Endometrium (tissue), 2 donors: ENCODE data around the gene MYO16.

Experiments
- FAIRE-seq: peaks from 2 replicates; lab custom pipeline; 2012; peaks lifted over from hg19 to GRCh38; lab: Jason Lieb, UNC
- donor health status: control.
- donor health status: control.

Gene MYO16

DNA sequence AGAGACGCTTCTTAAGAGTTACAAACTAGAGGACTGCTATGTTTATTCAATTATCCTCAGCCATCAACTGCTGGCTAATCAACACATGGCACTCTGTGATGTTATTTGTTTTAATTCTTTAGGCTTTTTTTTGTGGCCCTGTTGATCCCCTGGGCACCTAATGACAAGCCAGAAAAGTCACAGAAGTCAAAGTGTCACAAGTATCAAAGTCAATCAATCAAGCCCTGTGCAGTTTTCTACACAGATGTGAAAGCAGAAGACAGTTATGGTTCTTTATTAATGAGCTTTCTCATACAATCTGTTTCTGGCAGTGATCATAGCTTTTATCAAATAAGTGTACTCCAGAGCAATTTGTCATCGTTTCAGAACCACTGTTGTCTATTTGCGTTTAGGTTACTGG lies 34.3 kb downstream of the MYO16 start:
- no peak for FAIRE-seq

DNA sequence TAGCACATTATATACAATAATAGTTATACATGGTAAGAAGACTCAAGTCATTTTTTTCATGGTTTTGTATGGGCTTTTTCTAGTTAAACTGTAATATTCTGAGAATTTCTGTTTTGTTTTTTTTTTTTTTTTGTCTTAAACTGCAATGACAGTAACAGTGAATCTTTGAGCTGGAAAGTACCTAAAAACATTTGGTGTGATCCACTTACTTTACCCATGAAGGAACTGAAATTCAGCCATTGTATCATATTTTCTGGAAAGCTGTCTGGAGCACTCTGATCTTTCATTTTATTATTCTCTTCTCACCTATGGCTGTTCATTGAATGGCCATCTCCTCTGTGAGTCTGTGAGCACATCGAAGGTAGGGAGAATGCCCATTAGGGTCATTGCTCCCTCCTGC lies 37.8 kb downstream of the MYO16 start:
- no peak for FAIRE-seq

DNA sequence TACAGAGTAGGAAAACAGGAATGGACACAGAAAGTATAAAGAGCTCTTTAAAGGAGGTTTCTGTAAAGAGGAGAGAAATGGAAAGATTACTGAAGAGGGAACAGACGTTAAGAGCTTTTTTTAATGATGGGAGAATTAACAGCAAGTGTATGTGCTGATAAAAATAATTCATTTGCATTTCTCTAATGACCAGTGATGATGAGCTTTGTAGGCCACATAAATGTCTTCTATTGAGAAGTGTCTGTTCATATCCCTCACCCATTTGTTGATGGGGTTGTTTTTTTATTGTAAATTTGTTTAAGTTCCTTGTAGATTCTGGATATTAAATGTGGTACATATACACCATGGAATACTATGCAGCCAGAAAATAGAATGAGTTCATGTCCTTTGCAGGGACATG lies 40.0 kb downstream of the MYO16 start:
- FAIRE-seq, result no peak

DNA sequence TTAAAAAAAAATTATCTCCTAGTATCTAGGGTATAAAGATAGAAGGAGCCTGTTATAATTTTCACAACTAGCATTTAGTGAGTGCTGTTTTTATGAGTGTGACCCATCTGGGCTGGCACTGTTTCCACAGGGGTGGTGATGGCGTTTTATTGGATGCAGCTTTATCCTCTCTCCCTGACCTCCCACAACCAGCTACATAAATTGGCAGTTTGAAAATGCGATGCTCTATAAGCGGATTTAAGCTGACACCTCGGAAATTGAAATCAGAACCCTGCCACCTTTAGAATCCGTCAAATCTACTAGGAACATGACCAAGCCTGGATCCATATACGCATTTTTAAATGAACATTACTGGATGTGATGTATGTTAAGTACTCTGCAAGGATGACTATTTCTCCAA lies 44.9 kb downstream of the MYO16 start:
- FAIRE-seq, result no peak

DNA sequence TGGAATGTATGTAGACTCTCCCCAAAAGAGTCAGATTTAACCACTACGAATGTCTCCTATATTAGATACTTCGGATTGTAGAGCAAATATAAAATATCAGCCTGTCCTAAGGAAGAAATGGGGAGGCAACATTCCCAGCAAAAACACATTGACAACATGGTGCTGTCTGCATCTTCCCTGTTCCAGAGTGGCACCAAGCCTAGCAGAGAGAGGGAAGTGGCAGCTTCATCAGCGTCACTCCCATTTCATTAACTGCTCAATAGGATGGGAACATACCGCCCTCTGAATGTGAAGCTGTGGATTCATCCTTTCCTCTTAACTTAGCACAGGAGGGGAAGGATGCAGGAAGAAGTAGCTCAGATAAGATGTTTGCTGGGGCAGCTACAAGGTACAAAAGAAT lies 45.4 kb downstream of the MYO16 start:
- FAIRE-seq, result no peak

DNA sequence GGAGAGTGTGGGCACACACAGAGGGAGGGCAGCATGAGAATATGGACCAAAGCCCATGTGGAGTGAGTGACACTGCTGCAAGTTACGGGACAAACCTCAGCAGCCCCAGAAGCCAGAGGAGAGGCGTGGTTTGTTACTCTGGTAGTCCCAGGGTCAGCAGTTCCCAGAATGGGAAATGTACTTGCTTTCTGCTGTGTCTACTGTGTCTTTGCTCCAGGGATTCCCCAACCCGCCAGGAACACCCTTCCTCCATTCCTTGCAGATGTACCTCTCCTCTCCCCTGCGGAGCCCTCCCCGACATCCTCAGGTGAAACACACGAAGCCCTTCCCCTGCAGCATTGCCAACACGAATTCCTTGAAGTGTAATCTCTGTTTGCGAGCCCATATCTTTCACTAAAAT lies 47.2 kb downstream of the MYO16 start:
- no peak for FAIRE-seq

DNA sequence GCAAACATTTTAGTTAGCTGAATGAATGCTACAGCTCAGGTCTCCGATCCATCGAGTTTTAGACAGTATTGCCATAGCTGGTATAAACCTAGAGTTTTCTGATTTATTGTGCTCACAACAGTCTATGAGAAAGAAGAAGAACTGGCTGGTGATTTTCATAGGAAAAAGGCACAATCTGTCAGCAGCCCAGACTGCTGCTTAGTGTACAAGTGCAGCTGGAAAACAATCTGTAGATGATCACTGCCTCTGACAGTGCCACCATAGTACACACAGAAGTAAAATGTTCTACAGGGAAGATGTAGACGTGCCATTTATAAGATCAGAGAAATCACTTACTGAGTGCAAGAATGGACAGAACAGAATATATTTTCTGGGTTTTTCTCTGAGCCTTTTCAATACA lies 48.4 kb downstream of the MYO16 start:
- FAIRE-seq, result no peak

DNA sequence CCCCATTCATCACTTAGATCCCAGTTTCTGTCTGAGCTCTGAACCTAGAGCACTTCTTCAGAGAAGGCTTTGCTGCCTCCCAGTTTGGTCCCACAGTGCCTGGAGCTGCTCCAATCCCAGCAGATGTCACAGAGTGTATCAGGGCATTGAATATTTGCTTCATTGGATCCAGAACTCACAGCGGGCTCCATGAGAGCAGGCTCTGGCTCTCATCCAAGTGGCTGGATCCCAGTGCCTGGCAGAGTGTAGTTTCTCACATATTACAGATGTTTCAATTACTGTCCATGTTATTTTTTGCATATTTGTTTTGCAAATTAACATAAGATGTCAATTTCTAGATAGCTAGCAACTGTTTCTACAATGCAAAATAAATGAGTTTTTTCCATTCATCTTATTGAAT lies 50.6 kb downstream of the MYO16 start:
- FAIRE-seq, result no peak

DNA sequence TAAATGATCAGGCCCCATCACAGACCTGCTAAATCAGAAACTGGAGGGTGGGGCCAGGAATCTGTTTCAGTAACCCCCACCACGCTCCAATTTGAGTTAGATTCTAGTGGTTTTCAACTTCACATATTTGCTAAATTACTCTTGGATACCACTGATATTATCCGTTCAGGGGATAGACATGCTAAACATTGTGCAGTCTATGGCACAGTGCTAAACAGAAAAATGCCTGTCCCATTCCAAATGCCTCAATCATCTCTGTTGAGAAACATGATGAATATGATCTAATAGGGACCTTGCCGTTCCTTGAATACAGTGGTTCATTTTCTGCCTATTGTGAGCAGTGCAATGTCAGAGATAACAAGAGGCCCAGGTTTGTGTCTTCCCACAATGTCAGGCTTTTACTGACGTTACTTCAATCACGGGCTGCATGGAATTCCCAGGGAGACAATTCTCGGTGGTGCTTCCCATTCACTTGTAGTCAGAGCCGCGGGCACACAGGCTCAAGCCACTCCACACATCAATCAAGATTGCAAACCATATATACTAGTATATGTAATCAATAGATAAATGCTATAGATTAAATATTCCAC lies 52.7 kb downstream of the MYO16 start:
- FAIRE-seq, result no peak

DNA sequence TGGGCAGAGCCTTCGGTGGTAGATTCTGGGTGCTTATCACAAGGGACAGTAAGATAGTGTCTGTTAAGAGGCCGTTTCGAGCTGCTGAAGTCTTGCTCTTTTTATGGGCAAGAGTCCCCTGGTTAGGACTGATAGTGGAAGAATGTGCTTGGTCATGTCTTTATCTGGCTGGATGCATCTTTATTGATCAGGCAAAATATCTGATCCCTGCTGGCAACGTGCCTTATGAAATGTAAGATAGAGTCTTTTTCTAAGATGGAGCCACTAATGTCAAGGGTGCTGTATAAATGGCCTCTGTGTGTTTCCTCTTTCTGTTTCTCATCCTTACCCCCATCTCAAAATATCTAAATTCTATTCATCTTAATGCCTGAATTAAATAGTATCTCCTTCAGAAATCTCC lies 53.3 kb downstream of the MYO16 start:
- FAIRE-seq, result no peak

DNA sequence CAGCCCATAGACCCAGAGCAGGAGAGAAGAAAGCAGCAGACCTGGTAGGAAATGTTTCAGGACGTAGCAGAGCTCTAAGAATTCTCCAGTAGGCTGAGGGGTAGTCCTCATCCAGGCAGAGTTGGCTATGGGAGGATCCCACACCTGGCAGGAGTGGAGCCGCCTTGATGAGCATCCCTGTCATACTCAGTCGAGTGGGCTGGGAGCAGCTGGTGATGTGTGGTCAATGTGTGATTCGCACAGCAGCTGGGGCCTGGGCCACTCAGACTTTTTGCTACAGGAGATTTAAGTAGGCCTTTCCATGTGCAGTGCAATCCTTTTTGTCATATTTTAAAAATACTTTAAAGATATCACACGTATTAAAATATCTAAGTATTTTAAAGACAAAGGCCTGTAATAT lies 56.6 kb downstream of the MYO16 start:
- no peak for FAIRE-seq

DNA sequence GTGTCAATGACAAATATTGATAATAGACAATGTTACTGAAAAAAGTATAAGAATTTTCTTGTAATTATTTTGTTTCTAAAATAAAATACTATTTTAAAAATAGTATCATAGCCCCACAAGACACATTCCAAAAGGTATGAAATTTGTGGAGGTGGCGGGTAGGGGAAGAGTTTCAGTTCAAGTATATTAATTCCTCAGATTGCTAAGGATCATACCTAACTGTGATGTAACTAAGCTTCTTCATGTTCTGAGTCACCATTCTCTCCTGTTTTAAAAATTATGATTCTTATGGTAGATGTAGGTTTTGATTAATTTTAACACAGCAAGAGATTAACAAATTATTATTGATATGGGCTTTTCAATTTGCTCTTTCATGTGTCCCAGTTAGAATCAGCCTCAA lies 61.3 kb downstream of the MYO16 start:
- FAIRE-seq, result no peak

DNA sequence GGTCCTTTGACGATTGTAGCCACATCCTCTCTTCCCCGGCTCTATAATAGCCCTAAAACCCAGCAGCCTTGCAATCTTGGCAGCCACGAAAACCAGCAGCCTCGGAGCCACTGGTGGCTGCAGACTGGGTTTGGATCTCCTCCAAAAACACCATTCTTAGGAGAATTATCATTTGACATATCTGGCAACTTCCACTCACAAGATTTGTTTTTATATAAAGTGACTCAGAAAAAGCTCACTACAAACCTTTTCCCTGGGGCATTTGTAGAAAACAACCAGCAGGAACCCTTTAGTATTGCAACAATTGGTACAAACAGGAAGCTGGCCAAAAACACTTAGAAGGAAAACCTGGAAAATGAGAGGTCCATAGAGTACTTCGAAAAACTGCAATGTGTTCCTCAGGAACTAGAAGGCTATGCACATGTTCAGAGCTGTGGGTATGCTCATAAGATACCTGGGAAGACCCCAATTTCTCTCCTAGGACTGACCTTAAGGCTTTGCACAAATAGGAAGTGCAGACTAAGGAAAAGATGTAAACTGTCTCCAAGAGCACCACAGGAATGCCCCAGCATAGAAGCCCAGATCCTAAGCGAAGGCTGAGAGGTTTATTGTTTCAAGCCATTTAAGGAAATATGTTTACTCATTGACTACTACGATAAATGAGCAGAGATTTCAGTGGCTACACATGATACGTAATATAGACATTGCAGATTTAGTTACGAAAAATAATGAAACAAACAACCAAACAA lies 71.2 kb downstream of the MYO16 start:
- no peak for FAIRE-seq

DNA sequence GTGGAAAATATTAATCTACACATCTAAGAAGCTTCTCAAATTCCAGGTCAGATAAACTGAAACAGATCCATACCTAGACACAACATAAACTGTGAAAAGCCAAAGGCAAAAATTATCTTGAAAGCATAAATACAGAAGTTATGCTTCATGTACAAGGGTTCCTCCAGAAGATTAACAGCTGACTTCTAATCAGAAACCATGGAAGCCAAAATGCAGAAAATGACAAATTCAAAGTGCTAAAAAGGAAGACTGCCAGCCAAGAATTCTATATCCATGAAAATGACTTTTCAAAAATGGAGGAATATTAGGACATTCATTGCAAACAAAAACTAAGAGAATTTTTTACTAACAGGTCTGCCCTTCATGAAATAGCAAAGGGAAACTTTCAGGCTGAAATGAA lies 72.8 kb downstream of the MYO16 start:
- no peak for FAIRE-seq

DNA sequence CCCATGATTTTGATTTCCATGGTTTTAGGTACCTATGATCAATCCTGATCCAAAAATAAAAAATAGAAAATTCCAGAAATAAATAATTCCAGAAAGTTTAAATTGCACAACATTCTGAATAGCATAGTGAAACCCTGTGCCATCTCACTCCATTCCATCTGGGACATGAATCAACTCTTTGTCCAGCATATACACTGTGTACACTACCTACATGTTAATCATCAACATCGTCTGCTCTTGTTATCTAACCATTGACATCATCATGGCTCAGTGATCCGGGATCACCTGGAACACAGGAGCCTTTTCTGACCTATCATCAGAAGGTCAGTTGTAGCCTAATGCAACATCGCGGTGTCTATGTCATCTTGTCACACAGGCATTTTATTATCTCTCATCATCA lies 75.6 kb downstream of the MYO16 start:
- no peak for FAIRE-seq

DNA sequence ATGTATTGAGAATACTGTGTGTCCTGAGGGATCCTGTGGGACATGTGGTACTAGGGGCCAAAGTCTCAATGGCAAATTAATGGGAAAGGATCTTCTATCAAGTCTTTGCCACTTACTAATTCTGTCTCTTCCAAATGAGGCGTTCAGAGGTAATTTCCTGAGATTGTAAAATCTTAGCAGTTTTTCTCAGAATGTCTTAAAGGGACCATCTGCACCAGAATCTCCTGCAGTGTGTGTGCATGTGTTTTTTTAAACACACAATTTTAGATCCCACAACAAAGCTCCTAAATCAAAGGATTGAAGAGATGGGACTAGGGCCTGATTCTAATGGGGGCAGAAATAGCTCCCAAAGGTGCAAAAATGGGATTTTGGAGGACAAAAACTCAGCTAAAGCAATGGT lies 78.2 kb downstream of the MYO16 start:
- FAIRE-seq, result no peak

DNA sequence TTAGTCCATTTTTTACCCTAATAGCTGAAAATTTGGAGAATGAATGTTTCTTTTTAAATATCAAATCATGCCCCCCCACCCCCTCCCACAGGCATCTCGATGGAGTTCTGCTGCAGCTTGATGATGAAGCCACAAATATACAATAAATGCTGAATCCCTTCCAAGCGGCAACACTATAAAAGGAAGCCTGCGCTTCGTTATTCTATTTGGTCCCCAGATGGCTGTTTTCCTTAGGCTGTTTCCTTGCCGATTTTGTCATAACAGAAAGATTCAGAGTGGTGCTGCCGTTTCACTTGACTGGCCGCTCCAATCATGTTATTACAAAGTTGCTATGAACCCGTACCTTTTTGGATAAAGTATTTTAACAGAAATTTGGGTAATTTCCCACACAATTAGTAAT lies 79.5 kb downstream of the MYO16 start:
- no peak for FAIRE-seq

DNA sequence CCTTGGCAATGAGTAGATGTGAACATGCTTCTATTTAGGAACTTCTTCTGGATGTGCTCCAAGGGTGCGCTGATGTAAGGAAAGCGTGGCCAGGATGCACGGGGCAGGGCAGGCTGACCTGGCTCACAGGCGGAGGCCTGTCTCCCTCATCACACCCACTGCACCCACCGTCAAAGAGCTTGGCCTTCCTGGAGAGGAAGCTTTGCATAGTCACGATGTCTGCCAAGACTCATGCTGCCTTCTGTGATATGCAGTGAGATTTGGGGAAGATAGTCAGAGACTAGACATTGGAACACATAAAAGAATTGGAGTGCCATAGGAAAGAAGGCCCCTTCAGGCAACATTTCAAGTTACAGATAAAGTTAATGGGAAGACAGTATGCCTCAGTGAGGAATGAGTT lies 82.0 kb downstream of the MYO16 start:
- no peak for FAIRE-seq

DNA sequence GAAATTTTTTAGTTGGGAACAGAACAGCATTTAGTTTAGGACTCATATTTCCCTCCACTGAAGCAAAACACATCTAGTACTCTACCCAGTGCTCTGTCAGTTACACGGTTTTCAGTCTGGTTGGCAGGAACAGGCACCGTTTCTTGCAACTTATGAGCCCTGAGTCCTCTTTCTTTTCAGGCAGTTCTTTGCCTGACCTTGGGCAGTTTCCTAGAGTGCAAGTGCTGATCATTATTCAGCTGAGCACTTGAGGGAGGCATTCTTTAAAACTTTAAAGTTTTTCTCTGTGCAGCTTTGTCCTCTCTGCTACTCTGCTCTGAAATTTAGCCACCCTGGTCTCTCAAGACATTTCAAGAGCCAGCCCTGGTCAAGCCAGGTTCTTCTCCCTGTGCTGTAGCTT lies 96.1 kb downstream of the MYO16 start:
- no peak for FAIRE-seq

DNA sequence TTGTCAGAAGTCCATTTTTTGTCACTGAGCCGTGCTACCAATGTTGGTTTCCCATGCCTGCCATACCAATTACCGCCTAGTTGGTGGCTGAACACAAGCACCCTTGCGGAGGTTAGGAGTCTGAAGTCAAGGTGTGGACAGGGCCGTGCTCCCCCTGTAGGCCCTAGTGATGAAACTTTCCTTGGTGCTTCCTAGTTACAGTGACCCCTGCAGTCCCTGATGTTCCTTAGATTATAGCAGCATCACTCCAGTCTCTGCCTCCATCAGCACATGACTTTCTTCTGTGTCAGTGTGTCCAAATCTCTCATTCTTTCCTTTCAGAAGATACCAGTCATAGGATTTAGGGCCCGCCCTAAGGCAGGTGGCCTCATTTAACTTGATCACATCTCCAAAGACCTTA lies 99.0 kb downstream of the MYO16 start:
- FAIRE-seq, result no peak

DNA sequence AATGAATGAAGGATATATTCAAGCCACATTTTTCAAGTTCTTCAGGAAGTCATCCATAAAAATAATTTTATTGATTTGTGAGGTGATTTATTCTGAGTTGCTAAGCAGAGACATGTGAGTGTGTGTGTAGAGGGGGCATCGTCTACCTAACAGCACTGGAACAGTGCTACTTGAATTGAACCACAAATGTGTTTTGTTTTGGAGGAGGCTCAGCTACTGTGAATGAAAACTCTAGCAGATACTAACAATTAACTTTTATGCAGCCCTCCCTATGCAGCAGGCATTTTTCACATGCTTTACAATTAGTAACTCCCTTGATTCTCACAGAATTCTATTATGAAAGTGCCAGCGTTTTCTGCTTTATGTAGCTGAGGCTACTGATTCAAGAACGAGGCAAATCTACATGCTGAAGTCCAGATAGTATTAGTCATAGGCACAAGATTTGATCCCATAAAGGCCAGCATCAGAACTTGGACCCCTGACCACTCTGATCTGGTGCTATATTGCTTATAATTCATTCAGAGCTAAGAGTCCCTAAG lies 103.7 kb downstream of the MYO16 start:
- FAIRE-seq, result no peak

DNA sequence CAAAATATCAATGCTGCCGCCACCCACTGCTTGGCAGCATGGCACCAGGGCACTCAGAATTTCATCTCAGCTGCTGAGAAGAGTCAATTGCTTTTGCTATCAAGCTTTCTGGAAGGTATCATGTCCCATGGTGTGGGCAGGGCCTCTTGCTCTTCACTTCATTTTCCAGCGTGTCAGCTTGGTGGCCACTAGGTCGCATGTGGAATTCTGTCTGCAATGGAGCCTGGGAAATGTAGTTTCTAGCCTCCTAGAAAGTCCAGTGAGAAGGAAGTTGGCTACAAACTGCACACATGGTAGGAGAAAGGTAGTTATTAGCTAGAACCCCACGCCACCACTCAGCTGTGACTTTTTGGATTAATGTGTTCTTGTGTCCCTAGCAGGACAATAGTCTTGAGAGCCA lies 105.3 kb downstream of the MYO16 start:
- FAIRE-seq, result no peak

DNA sequence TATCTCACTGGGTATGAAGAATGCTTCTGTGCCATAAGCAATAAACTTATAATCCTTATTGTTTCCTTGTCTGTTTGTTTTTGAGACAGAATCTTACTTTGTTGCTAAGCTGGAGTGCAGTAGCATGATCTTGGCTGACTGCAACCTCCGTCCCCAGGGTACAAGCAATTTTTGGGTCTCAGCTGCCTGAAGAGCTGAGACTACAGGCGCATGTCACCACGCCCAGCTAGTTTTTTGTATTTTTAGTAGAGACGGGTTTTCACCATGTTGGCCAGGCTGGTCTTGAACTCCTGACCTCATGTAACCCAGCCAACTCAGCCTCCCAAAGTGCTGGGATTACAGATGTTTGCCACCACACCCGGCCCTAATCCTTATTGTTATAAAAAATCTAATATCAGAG lies 112.5 kb downstream of the MYO16 start:
- no peak for FAIRE-seq
